Ovary (tissue), 9 donors: ENCODE measurements around the gene DBF4B. TPM values are rescaled to one million over a fixed set of nuclear protein-coding genes. Genes with fewer than 3 reads are reported as not detected.

ENCODE experiments used
- DNase-seq, 5 donors: peaks; one replicate each; pipeline ENCODE4 v3.0.0-alpha.2; 2019 to 2020
- H3K27ac ChIP-seq, 2 donors: fragments of 200-600 bp; one replicate each; pipeline versions ENCODE4 v1.5.1 to v1.8.0; 2019 to 2022
- H3K27me3 ChIP-seq: fragments of 200-600 bp; one replicate; pipeline ENCODE4 v1.8.0; 2022
- H3K36me3 ChIP-seq: fragments of 200-600 bp; sonication (generic); one replicate; pipeline ENCODE4 v1.5.1; 2019
- H3K4me1 ChIP-seq: one replicate; pipeline ENCODE4 v1.8.1; 2013; ENCODE audit warnings: mild to moderate bottlenecking, moderate library complexity; ENCODE audit not compliant: insufficient read depth
- H3K4me3 ChIP-seq: fragments of 200-600 bp; sonication (generic); one replicate; pipeline ENCODE4 v1.5.1; 2017
- H3K9me3 ChIP-seq, 2 donors: fragments of 200-600 bp in 1 of 2; sonication (generic) in 1 of 2; one replicate each; pipeline versions ENCODE4 v1.5.1 to v1.8.1; 2013 to 2019; ENCODE audit warnings: mild to moderate bottlenecking in 1 of 2, moderate library complexity in 1 of 2
- CTCF ChIP-seq, 3 donors: fragments of 450-650 bp in 2 of 3; fragments of 200-600 bp in 1 of 3; IDR thresholded peaks; one replicate each; pipeline versions ENCODE4 v1.5.1 to v1.8.0; 2016 to 2022; ENCODE audit warnings: antibody characterized with exemption in 3 of 3, mild to moderate bottlenecking in 1 of 3
- EP300 ChIP-seq: sonication (generic); formaldehyde crosslinking; IDR thresholded peaks from one replicate; pipeline ENCODE4 v1.6.1; 2017; ENCODE audit warnings: antibody characterized with exemption
- POLR2A ChIP-seq: fragments of 450-650 bp; IDR thresholded peaks from one replicate; pipeline ENCODE4 v1.6.1; 2017; ENCODE audit warnings: antibody characterized with exemption, mild to moderate bottlenecking, moderate library complexity
- WGBS, 3 donors: extraction: QIAGEN DNeasy Blood & Tissue Kit in 1 of 3; methylation state at CpG; one replicate each; pipeline versions ENCODE4 v1.1.5 to v1.1.7; 2013 to 2017; 5-methylcytosine and 5-hydroxymethylcytosine counted together
- intact Hi-C, 4 donors: fragments of 100-400 bp; cut with DNase I; formaldehyde crosslinking; loops; one replicate each; pipeline versions ENCODE4 v1.11.0 to v1.15.1; 2022 to 2023
- polyA plus RNA-seq, 2 donors: library from polyadenylated mRNA; stranded (reverse); fragments of 200-250 nt in 1 of 2; fragments of 350-450 nt in 1 of 2; fragmentation: Illumina TruSeq in 1 of 2; extraction: RNeasy Lipid Tissue Mini Kit (QIAGEN cat#74804) in 1 of 2; gene quantifications; one replicate each; pipeline ENCODE4 v1.2.3, GENCODE V29; 2013 to 2014
- total RNA-seq, 7 donors: library from RNA; depleted of rRNA in 2 of 7; stranded (reverse); fragments of >200 nt in 2 of 7; fragmentation: NEBNext Ultra II Directional in 3 of 7; extraction: Animal tissue kit (Norgen Biotek cat#: 25700) in 3 of 7; gene quantifications; one replicate each; pipeline versions ENCODE4 v1.1.0 to v1.2.4, GENCODE V29; 2016 to 2023
- donor health status: DM: no; HTN: no; CAD: no; lungs with moderate emphysema.
- donor health status: DM: no; HTN: no; CAD: no.
- donor health status: Bipolar disorder and iron deficiency.
- donor health status: DM: yes; HTN: yes; CAD: no.
- donor health status: DM: no; HTN: no; CAD: no.
- donor health status: DM: yes; HTN: yes; CAD: no.

Gene DBF4B
- total and polyA plus RNA-seq, 9 donors, result 3.1 to 9.7 (median 6.7) TPM

DNA sequence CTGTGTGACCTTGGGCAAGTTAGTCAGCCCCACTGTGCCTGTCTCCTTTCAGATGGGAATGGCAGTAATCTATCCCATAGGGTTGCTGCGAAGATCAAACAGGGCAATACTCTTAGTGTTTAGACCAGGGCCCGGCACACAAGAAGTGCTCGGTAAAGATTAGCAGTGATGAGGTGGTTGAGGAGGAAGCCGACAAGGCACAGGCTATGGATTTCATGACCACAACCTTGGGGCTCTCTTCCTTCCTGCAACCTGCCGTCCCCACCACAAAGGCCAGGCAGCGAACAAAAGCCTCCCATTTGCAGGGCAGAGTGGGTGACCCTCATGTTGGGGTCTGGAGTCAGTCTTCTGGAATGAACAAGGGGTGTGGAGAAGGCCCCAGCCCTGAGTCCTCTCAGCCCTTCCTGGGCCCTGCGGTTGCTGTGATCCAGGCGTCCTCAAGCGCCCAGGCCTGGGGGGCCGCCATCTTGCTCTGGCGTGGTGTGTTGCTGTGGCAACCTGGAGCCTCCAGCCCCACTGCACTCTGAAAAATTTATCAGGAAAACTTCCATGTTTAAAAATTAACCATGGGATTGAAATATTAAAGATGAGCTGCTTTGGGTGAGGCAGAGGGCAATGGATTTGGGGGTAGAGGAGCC lies 60.2 kb downstream of the DBF4B start:
- H3K4me1 ChIP-seq, result no peaks in the 10 kb centered on the region
- H3K27ac ChIP-seq, result no peak overlapping the region
- no peak overlapping the region for H3K4me3 ChIP-seq
- WGBS, 3 donors, result 88 to 89% (median 89%) methylated on average over 10 to 11 of the region's 11 CpGs
- DNase-seq, result no peak
- intact Hi-C loops, result no loop called here
- no peaks in the 10 kb centered on the region for H3K27me3 ChIP-seq
- H3K9me3 ChIP-seq, result no peaks in the 10 kb centered on the region
- TF ChIP-seq POLR2A (no peak), CTCF (IDR thresholded peaks at IDR 0.05) (no peak), EP300 (no peak)
- no peaks in the 10 kb centered on the region for H3K36me3 ChIP-seq

DNA sequence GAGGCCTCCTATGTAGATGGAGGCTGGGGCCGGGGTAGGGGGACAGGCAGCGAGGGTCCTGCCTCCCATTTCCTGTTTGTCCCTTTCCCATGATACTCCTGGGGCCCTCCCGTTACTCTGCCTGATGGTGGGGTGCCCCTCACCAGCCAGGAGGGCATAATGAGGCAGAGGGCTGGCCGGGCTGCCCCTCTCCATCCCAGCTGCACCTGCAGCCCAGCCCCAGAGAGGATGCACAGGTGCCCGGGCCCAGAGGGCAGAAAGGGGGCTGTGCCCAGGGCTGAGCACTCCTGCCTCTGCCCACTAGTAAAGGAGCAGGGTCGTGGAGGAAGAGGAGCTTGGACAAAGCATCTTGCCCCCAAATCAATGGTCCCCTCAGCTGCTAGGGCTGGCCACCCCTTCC lies 60.8 kb downstream of the DBF4B start:
- H3K27me3 ChIP-seq, result no peaks in the 10 kb centered on the region
- H3K9me3 ChIP-seq, result no peaks in the 10 kb centered on the region
- no peak for TF ChIP-seq CTCF (IDR thresholded peaks at IDR 0.05)
- TF ChIP-seq POLR2A, result no peak
- TF ChIP-seq EP300, result no peak
- 45 to 54% (median 52%) methylated on average over 2 to 6 of the region's 6 CpGs for WGBS, 3 donors
- H3K4me3 ChIP-seq, result no peak overlapping the region
- no peak for DNase-seq
- no peaks in the 10 kb centered on the region for H3K36me3 ChIP-seq
- intact Hi-C loops, result no loop called here
- H3K27ac ChIP-seq, result no peak overlapping the region
- no peaks in the 10 kb centered on the region for H3K4me1 ChIP-seq

DNA sequence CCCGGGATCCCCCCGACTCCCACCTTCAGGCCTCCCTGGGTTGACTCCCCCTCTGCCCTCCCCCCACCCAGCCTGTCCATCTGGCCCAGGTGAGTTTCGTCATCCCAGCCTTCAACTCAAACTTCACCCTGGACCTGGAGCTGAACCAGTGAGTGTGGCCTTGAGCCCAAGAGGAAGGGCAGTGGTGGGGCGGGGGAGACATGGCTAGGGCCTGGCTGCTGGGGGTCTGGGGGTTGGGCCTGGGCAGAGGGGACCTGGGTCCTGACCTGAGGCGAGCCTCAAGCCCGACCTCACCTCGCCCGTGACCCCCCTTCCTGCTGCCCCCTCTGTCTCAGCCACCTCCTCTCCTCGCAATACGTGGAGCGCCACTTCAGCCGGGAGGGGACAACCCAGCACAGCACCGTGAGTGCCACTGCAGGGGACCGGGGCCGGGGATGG lies 61.2 kb downstream of the DBF4B start:
- Histone ChIP-seq H3K27me3 (no peaks in the 10 kb centered on the region), H3K36me3 (no peaks in the 10 kb centered on the region), H3K27ac (no peak overlapping the region), H3K9me3 (no peaks in the 10 kb centered on the region), H3K4me3 (no peak overlapping the region), H3K4me1 (no peaks in the 10 kb centered on the region)
- WGBS, 3 donors, result 40 to 62% (median 42%) methylated on average over 10 to 15 of the region's 15 CpGs
- DNase-seq, result no peak
- intact Hi-C loops, result loop anchor here in 3 of 4 donors (10.0 kb wide), 1 partner anchor 255 kb away; no protein-coding TSS in a partner anchor
- TF ChIP-seq EP300, result no peak
- no peak for TF ChIP-seq CTCF (IDR thresholded peaks at IDR 0.05)
- TF ChIP-seq POLR2A, result no peak

GRCh38 chr17:44770166-44770925 lies 61.9 kb downstream of the DBF4B start:
- H3K4me3 ChIP-seq, result no peak overlapping the region
- no peaks in the 10 kb centered on the region for H3K9me3 ChIP-seq
- H3K4me1 ChIP-seq, result no peaks in the 10 kb centered on the region
- no peaks in the 10 kb centered on the region for H3K36me3 ChIP-seq
- WGBS, 3 donors, result 60 to 75% (median 65%) methylated on average over 10 to 11 of the region's 11 CpGs
- intact Hi-C loops, result loop anchor here in 3 of 4 donors (10.0 kb wide), 1 partner anchor 254 kb away; no protein-coding TSS in a partner anchor
- no peak for DNase-seq
- no peak overlapping the region for H3K27ac ChIP-seq
- TF ChIP-seq CTCF (IDR thresholded peaks at IDR 0.05) (no peak), EP300 (no peak), POLR2A (no peak)
- H3K27me3 ChIP-seq, result no peaks in the 10 kb centered on the region
